GM21528 (cell line): ENCODE results near the gene PRDX5.

Experiments
- ATAC-seq: cut with Tn5 transposase; IDR thresholded peaks from one replicate; pipeline ENCODE4 v1.9.1; 2021; ENCODE audit warnings: mild to moderate bottlenecking, moderate library complexity; ENCODE audit not compliant: unreplicated experiment, low FRiP score

Gene PRDX5

DNA sequence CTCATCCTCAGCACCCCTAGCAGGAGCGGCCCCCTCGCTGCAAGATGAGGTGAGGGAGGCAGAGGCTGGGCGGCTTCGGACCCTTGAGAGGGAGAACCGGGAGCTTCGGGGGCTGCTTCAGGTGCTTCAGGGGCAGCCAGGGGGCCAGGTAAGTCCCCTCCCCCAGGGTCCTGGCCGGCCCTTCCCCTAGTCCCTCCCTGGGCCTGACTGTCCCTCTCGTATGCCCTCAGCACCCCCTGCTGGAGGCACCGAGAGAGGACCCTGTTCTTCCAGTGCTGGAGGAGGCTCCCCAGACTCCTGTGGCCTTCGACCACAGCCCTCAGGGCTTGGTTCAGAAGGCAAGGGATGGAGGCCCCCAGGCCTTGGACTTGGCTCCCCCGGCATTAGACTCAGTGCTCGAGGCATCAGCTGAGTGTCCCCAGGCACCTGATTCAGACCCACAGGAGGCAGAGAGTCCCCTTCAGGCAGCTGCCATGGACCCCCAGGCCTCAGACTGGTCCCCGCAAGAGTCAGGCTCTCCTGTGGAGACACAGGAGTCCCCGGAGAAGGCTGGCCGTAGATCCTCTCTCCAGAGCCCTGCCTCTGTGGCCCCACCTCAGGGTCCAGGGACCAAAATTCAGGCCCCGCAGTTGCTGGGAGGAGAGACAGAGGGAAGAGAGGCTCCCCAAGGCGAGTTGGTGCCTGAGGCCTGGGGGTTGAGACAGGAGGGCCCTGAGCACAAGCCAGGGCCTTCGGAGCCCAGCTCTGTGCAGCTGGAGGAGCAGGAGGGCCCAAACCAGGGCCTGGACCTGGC is 26.0 kb downstream of the PRDX5 start:
- ATAC-seq = no peak

DNA sequence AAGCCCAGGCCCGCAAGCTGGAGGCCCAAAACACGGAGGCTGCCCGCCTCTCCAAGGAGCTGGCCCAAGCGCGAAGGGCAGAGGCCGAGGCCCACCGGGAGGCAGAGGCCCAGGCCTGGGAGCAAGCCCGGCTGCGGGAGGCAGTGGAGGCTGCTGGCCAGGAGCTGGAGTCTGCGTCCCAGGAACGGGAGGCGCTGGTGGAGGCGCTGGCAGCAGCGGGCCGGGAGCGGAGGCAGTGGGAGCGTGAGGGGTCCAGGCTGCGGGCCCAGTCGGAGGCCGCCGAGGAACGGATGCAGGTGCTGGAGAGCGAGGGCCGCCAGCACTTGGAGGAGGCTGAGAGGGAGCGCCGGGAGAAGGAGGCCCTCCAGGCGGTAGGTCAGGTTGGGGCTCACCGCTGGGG is 26.9 kb downstream of the PRDX5 start:
- ATAC-seq = no peak

DNA sequence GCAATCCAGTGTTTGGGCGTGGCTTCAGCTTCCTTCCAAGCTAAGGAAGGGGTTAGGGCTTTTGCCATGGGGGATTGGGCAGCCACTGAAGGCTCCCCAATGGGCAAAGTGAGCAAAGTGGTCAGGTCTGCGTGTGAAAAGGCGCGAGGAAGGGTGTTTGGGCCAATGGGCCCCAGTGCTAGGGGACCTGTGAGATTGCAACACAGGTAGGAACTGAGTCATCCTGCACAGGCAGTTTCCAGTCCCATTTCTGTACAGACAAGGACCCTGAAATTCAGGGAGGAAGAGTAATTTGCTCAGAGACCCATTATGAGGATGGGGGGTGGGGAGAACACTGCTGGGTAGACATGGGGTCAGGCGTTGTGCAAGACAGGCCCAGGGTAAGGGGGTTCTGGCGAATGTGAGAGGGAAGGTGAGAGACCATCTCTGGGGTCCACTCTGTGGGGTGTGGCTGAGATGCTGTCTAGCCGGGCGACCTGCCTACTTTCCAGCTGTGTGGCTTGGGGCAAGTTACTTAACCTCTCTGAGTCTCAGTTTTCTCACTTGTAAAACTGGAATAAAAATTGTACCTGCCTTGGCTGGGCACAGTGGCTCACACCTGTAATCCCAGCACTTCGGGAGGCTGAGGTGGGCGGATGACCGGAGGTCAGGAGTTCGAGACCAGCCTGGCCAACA is 29.4 kb downstream of the PRDX5 start:
- ATAC-seq = no peak

DNA sequence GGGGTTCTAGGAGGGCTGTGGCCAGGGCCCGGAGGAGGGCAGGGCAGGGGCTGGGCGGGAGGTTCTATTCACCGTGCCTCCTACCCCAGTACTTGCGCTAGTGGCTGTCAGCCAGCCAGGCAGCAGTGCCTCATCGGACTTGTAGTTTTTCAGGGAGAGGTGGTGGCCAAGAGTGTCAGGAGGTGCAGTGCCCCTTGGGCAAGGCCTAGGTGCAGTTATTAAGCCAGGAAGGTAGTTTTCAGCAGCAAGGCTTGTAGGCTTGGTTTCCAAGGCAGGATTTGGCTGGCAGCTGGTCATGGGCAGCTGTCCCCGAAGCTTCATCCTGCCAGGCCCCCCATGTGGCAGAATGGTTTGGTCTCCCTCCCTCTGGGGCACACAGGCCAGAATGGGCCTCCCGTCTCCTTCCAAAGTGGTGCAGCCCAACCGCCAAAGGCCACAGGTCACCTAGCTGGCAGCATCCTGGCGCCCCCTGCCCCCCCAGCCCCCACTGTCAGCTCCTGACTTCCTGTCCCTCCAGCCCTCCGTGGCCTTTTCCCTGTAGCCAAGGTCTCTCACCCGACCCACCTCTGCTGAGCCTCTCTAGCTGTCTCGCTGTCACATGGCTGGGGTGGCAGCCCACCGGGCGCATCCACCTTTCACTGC is 30.6 kb downstream of the PRDX5 start:
- ATAC-seq = no peak

DNA sequence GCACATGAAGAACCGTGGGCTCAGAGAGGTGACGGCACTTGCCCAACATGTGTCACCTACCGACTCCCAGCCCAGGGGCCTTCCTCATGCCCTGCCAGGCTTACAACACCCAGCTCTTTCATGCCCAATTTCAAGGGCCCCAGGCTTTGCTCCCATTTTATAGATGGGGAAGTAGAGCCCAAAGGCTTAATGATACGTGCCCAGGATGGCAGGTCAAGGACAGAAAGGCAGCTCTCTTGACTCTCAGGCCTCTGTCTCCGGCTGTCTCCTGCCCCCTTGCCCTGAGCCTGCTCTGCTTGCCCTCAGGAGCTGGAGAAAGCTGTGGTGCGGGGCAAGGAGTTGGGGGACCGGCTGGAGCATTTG is 31.1 kb downstream of the PRDX5 start:
- no peak for ATAC-seq

DNA sequence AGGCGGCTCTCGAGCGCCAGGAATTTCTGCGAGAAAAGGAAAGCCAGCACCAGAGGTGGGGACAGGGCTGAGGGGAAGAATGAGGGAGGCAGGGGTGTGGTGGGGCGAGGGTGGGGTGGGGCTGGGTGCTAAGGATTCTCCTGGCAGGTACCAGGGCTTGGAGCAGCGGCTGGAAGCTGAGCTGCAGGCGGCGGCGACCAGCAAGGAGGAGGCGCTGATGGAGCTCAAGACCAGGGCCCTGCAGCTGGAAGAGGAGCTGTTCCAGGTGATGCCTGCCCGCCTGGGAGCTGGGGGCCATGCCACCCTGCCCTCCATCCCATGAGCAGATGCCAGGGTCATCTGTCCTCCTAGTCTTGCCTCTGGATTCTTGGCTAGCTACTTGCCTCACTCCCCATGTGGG is 31.5 kb downstream of the PRDX5 start:
- no peak for ATAC-seq

DNA sequence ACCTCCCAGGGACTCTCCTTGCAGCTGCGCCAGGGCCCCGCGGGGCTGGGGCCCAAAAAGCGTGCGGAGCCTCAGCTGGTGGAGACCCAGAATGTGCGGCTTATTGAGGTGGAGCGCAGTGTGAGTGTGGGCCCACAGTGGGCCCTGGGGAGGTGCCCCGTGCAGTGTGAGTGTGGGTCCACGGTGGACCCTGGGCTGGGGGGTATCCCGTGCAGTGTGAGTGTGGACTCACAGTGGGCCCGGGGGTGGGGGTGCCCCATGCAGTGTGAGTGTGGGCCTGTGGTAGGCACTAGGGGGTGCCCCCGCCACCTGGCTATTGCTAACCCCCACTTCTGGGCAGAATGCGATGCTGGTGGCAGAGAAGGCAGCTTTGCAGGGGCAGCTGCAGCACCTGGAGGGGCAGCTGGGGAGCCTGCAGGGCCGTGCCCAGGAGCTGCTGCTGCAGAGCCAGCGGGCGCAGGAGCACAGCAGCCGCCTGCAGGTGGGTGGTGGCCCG is 33.3 kb downstream of the PRDX5 start:
- no peak for ATAC-seq

DNA sequence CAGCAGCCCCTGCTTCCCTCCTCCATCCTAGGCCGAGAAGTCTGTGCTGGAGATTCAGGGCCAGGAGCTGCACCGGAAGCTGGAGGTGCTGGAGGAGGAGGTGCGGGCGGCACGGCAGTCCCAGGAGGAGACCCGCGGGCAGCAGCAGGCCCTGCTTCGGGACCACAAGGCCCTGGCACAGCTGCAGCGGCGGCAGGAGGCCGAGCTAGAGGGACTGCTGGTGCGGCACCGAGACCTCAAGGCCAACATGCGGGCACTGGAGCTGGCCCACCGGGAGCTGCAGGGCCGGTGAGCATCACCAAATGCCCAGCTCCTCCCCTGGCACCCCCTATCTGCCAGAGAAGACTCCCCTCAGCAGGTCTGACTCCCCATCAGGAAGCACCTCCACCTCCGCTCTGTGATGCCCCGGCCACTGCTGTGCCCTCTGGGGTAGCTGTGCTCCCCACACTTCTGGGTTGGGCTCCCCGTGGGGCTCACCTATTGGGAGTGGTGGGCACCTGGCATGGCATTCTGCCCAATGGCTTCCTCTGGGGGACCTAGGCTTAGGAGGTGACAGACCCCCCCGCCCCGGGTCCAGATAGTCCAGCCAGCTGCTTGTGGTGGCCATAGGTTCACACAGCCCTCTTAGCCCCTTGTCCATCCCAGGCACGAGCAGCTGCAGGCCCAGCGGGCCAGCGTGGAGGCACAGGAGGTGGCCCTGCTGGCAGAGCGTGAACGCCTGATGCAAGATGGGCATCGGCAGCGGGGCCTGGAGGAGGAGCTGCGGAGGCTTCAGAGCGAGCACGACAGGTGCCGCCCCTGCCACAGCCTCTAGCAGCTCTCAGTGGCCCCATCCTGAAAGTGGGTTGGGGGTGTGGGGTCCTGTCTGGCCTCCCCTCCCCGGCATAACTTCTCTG is 34.4 kb downstream of the PRDX5 start:
- no peak for ATAC-seq

DNA sequence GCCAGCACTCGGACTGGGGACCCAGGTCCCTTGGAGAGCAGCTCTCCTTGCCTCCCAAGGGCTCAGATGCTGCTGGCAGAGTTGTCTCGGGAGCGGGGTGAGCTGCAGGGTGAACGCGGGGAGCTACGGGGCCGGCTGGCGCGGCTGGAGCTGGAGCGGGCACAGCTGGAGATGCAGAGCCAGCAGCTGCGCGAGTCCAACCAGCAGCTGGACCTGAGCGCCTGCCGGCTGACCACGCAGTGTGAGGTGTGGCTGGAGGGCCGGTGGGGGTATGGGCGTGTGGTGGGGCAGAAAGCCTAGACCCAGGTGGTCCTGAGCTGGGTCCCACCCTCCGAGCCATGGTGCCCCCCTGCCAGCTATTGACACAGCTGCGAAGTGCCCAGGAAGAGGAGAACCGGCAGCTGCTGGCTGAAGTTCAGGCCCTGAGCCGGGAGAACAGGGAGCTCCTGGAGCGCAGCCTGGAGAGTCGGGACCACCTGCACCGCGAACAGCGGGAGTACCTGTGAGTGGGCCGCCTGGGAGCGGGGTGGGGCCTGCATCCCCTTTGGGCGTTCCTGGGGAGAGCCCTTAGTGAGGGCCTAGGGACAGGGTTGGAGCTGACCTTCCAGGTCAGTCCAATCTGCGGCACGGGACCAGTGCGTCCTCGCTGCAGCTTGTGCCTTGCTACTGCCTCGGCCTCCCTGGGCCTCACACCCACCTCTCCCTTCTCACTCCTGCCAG is 35.2 kb downstream of the PRDX5 start:
- no peak for ATAC-seq

DNA sequence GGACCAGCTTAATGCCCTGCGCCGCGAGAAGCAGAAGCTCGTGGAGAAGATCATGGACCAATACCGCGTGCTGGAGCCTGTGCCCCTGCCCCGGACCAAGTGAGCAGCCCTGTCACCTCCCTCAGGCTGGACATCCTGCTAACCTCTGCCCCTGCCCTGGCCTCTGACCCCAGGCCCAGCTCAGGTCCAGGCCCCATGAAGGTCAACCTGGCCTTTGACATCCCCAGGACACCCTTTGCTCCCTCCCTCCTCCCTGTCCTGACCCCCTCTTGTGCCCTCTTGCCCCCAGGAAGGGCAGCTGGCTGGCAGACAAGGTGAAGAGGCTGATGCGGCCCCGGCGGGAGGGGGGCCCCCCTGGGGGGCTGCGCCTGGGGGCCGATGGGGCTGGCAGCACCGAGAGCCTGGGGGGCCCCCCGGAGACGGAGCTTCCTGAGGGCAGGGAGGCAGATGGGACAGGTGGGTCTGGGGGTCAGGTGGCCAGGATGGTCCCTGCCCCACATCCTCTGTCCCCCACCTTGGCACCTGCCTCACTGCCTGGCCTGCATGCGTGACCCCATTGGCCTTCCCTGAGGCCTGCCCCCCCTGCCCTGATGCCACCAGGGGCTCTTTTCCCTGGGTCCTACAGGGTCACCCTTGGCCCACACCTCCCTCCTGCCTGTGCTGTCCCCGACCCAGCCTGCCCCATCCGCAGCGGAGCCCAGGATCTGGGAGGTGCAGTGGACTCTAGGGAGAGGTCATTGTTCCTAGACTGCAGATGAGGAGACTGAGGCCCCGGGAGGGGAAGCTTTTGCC is 36.0 kb downstream of the PRDX5 start:
- ATAC-seq = no peak

DNA sequence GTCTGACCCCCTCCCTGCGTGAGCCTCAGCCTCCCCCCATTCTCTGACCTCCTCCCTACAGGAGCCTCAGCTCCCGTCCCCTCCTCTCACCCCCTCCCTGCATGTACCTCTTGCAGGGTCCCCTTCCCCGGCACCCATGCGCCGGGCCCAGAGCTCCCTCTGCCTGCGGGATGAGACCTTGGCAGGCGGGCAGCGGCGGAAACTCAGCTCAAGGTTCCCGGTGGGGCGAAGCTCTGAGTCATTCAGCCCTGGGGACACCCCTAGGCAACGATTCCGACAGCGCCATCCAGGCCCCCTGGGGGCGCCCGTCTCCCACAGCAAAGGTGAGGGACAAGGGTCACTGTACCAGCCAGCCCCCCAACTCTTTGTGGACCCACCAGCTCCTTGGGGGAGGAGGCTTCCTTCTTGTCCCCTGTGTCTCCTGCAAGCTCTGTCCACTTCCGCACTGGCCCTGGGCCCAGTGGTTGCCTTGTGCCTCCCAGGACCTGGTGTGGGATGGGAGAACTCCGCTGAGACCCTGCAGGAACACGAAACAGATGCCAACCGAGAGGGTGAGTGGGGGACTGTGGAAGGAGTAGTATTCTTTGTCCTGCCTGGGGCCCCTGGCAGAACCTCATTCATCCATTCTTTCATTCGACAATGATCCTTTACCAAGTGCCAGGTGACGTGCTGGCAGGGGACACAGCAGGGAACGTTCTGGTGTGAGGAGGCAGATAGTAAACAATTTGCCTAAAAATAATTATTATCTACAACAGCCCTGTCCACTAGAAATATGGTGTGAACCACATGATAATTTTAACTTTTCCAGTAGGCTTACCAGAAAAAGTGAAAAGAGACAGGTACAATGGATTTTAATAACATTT is 37.4 kb downstream of the PRDX5 start:
- ATAC-seq = no peak

DNA sequence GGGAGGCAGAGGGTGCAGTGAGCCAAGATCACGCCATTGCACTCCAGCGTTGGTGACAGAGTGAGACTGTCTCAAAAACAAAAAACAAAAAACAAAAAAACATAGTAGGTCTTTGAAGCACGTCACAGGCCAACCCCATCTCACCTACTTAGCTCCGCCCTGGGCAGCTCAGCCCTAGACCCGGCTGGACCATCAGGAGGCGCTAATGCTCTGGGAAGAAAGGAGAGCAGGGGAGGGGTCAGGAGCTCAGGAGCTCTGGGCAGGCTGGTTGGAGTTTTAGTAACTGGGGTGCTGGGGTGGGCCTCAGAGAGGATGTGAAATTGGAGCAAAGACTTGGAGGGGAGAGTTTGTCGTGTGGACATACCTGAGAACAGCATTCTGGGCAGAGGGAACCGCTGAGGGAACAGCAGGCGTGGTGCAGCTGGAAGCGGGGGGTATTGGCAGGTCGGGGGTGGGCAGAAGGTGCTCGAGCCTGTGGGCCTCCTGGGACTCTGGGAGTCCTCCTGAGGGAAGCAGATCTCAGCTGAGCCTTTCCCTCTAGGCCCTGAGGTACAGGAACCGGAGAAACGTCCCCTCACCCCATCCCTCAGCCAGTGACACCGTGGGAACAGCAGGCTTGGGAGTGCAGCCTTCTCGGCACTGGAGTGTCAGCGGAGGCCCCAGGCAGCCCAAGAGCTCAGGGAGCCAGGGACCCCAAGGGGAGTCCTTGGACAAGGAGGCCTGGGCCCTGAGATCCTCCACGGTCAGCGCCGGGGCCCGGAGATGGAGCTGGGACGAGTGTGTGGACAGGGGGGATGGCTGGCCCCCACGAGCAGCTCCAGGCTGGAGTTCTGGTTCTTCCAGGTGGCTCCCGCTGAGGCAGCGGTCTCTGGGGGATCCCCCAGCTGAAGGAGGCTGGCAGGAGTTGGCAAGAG is 38.8 kb downstream of the PRDX5 start:
- no peak for ATAC-seq

DNA sequence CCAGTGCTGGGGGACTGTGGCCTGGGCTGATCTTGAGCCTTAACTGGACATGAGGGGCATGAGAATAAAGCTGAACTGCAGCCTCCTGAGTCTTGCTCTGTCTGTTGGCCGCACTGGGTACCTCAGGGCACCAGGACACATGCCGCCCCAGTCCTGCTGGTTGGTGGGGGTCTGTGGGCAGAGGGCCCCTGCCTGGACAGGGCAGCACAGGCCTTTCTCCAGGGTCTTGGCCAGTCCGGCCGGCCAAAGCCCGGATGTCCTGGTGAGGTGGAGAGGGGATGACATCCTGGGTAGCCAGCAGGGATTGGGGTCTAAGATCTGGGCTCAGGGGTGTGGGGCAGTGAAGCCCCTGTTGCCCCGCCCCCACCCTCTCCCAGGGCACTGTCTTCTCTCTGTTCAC is 39.5 kb downstream of the PRDX5 start:
- ATAC-seq = no peak

DNA sequence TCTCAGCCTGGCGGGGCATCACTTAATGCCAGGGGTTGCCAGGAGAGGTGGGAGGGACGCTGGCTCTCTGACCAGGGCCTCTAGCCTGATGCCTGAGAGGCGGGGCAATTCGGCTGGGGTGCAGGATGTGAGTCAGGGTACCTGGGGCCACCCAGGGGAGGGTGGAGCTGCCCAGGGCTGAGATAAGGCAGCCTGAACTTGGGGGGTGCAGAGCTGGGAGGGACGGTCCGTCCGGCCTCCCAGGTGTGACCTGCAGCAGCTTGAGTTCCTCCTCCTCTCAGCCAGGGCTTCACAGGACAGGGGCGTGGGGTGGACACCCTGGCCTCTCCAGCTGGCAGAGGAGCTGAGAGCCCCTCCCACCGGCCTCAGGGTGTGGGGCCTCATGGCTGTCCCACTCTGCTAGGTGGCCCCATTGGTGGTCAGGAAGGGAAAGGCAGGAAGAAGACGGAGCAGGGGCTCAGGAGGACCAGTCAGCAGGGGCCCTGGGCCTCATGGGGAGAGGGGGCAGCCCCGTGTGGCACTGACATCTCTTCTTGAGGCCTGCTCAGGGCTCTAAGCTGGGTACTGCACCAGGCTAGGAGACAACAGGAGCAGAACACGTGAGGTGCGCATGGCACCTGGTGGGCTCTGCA is 40.1 kb downstream of the PRDX5 start:
- ATAC-seq = no peak

DNA sequence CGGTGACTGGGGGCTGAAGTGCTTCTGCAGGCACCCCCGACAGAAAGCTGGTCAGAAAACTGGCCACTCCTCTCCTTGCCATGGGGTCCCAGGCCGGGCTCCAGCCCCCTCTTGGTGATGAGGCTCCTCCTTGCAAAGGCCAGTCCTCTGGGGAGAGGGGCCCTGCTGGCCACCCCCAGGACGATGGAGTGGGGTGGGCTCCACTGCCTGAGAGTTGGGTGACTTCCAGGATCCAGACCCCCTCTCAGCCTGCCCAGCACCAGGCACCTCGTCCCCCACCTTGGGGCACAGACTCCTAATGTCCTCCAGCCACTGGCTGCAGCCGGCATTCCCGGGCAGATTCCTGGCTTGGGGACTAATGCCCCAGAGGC is 40.6 kb downstream of the PRDX5 start:
- no peak for ATAC-seq

DNA sequence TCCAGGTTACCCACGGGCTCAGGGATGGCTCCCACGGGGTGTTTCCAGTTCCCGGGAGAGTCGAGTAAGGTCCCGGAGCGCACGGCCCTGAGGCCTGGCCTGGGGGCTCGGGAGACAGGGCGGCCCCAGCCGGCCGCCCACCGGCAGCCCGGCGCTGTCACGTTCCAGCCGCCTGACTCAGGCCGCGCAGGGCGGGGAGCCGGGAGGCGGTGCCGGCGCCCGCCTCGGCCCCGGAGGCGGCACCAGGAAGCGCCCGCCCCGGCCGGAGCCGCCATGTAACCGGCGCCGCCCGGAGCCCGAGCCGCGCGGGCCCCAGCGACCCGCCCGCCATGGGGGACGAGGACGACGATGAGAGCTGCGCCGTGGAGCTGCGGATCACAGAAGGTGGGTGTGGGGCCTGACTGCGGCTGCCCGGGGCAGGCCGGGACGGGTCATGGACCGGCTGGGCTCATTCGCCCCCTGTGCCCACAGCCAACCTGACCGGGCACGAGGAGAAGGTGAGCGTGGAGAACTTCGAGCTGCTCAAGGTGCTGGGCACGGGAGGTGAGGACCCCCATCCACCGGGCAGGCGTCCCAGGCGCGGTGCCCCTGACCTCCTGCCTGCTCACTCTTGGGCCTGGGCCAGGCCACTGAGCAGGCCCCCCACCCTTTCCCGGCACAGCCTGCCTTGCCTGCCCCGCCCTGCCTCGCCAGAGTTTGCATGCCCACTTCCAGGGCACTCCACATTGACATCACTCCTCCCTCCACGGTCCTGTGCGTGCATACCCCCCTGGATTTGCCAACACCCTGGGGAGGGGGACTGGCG is 41.2 kb downstream of the PRDX5 start, which contains the start of gene RPS6KA4:
Gene RPS6KA4 (plus strand): TSS at position 256 of the 805 bp plus-strand sequence. CDS start 74 bp downstream, at position 330.
- ATAC-seq = no peak
